HFFc6 (cell line): ENCODE data around the gene TNNC1. TPM values are rescaled to one million over a fixed set of nuclear protein-coding genes. Genes with fewer than 3 reads are reported as not detected.

ENCODE experiments used
- DNase-seq: peaks from one replicate; pipeline ENCODE4 v3.0.0-alpha.2; 2018
- H3K27ac Mint-ChIP-seq: 2 replicates; pipeline ENCODE4 v1.8.0; 2020; ENCODE audit warnings: mild to moderate bottlenecking, mixed read lengths
- H3K27me3 Mint-ChIP-seq: 2 replicates; pipeline ENCODE4 v1.8.0; 2021; ENCODE audit warnings: mild to moderate bottlenecking, moderate library complexity, mixed read lengths; ENCODE audit not compliant: insufficient read depth
- H3K36me3 Mint-ChIP-seq: 2 replicates; pipeline ENCODE4 v1.8.0; 2021; ENCODE audit warnings: low read depth, mixed read lengths
- H3K4me1 Mint-ChIP-seq: 2 replicates; pipeline ENCODE4 v1.8.0; 2020; ENCODE audit warnings: low read depth, mixed read lengths
- H3K4me3 Mint-ChIP-seq: 2 replicates; pipeline ENCODE4 v1.8.0; 2020; ENCODE audit warnings: mild to moderate bottlenecking, moderate library complexity, mixed read lengths
- H3K9me3 Mint-ChIP-seq: 2 replicates; pipeline ENCODE4 v1.8.0; 2020; ENCODE audit warnings: mild to moderate bottlenecking, mixed read lengths
- total RNA-seq, 6 experiments: library from RNA; stranded (reverse); fragmentation: NEBNext Ultra II Directional; extraction: Animal tissue kit (Norgen Biotek cat#: 25700); gene quantifications; 2 replicates in 1 of 6; 3 replicates in 5 of 6; pipeline ENCODE4 v1.2.3, GENCODE V29; 2021
- TF ChIP-seq, protein P1 (sequence below): fragments of 200-600 bp; sonication (generic); IDR thresholded peaks from 2 replicates; pipeline ENCODE4 v1.5.0; 2021; ENCODE audit warnings: antibody characterized with exemption, mild to moderate bottlenecking

Gene TNNC1
- total RNA-seq, 6 experiments from 2014 or later = 0.35 to 0.55 (median 0.53) TPM; not detected in 2

DNA sequence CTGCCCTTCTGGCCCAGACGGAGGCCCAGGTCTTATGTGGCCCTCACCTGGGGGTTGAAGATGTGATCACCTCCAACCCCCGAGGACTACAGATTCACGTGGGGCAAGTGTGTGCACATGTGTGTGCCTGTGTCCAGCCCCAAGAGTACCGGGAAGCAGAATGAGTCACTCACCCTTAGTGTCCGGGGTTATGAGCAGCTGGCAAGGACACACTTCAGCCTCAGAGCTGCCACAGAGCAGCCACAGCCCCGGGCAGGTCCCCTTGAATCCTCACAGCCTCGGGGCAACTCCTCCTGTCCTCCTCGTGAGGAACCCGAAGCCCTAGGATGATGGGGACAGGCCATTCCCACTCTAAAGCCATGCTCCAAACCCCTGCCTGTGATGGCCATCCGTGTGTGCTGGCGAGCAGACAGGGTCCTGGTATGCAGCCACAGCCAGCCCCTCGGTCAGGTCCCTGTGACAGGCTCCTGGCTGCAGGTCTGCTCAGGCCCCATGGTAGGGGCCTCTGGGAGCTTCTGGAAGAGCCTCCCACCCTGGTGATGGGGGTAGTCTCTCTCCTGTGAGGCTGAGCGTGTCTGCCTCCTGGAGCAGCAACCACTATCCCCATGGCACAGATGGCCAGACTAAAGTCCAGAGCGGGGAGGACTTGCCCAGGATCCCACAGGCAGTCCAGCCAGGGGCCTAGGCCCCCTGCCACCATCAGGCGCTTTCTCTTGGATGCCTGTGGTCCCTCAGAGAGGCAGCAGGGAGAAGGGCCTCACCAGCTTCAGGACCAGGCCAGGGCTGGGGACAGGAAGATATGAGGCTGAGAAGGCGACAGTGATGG is 42.1 kb upstream of the TNNC1 start:
- H3K9me3 Mint-ChIP-seq = no peaks in the 10 kb centered on the region
- peak; percentile 49 for DNase-seq
- peaks cover 7% of the 10 kb centered on the region for H3K36me3 Mint-ChIP-seq
- H3K4me3 Mint-ChIP-seq = no peak overlapping the region
- peaks cover 2% of the 10 kb centered on the region; the same call in 1 of the 2 replicates for H3K27me3 Mint-ChIP-seq
- peak overlapping the region; percentile 42; the same call in 1 of the 2 replicates for H3K27ac Mint-ChIP-seq
- TF ChIP-seq, protein P1, sequence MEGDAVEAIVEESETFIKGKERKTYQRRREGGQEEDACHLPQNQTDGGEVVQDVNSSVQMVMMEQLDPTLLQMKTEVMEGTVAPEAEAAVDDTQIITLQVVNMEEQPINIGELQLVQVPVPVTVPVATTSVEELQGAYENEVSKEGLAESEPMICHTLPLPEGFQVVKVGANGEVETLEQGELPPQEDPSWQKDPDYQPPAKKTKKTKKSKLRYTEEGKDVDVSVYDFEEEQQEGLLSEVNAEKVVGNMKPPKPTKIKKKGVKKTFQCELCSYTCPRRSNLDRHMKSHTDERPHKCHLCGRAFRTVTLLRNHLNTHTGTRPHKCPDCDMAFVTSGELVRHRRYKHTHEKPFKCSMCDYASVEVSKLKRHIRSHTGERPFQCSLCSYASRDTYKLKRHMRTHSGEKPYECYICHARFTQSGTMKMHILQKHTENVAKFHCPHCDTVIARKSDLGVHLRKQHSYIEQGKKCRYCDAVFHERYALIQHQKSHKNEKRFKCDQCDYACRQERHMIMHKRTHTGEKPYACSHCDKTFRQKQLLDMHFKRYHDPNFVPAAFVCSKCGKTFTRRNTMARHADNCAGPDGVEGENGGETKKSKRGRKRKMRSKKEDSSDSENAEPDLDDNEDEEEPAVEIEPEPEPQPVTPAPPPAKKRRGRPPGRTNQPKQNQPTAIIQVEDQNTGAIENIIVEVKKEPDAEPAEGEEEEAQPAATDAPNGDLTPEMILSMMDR = no peak
- H3K4me1 Mint-ChIP-seq = peaks cover 19% of the 10 kb centered on the region

DNA sequence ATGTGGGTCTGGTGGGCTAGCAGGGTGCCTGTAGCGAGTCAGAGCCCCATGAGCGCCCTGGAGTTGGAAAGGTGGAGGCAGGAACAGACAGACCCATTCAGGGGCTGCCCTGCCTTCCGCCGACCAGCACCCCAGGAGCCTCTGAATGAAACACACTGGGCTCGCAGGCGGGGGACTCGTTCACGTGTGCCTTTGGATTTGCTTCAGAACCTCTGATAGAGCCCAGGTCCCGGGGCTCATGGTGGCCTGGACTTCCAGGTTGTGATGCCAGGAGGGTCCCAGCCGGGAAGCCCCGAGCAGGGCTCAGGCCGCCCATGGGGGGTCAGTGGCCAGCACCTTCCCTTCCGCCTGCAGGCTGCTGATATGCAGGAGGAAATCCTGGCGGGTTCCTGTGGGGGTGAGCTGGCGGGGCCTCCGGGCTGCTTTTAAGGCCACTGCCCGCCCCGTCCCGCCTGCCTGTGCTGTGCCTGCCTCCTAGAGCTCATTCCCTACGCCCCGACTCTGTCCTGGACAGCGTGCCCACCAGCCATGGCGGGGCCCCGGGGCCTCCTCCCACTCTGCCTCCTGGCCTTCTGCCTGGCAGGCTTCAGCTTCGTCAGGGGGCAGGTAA is 41.1 kb upstream of the TNNC1 start, which contains the start of gene STAB1:
TSS of gene STAB1 (plus strand) at position 453 of the 610 bp plus-strand sequence. CDS start at position 529, 76 bp downstream.
- TF ChIP-seq, protein P1 = no peak
- peak within 1 kb of the TSS; percentile 42; the same call in 1 of the 2 replicates for H3K27ac Mint-ChIP-seq
- DNase-seq = no peak
- no peak within 1 kb of the TSS for H3K4me3 Mint-ChIP-seq
- no peaks in the 10 kb centered on the region for H3K9me3 Mint-ChIP-seq
- peaks cover 7% of the 10 kb centered on the region for H3K36me3 Mint-ChIP-seq
- H3K27me3 Mint-ChIP-seq = peaks cover 2% of the 10 kb centered on the region; the same call in 1 of the 2 replicates
- peaks cover 29% of the 10 kb centered on the region for H3K4me1 Mint-ChIP-seq

DNA sequence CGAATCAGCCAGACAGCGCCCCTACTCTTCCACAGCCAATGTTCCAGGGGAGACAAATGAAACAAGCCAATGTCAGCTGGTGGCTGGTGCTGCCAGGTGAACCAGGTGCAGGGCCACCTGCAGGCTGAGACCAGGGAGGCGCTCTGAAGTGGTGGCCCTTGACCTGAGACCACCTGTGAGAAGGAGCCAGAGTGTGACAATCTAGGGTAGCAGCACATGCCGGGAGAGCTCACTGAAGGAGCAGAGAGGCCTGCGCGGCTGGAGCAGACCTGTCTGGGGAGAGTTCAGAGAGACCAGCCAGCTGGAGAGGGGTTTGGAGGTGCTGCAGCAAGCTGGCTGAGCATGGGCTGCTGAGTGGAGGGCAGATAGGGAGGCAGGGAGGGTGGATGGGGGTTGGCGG is 40.6 kb upstream of the TNNC1 start:
- peaks cover 2% of the 10 kb centered on the region; the same call in 1 of the 2 replicates for H3K27me3 Mint-ChIP-seq
- no peak overlapping the region for H3K27ac Mint-ChIP-seq
- no peak overlapping the region for H3K4me3 Mint-ChIP-seq
- H3K9me3 Mint-ChIP-seq = no peaks in the 10 kb centered on the region
- TF ChIP-seq, protein P1 = 0 out of 2 replicates have a peak, but pooled peaks have one; percentile 15
- no peak for DNase-seq
- H3K4me1 Mint-ChIP-seq = peaks cover 30% of the 10 kb centered on the region
- peaks cover 7% of the 10 kb centered on the region for H3K36me3 Mint-ChIP-seq

DNA sequence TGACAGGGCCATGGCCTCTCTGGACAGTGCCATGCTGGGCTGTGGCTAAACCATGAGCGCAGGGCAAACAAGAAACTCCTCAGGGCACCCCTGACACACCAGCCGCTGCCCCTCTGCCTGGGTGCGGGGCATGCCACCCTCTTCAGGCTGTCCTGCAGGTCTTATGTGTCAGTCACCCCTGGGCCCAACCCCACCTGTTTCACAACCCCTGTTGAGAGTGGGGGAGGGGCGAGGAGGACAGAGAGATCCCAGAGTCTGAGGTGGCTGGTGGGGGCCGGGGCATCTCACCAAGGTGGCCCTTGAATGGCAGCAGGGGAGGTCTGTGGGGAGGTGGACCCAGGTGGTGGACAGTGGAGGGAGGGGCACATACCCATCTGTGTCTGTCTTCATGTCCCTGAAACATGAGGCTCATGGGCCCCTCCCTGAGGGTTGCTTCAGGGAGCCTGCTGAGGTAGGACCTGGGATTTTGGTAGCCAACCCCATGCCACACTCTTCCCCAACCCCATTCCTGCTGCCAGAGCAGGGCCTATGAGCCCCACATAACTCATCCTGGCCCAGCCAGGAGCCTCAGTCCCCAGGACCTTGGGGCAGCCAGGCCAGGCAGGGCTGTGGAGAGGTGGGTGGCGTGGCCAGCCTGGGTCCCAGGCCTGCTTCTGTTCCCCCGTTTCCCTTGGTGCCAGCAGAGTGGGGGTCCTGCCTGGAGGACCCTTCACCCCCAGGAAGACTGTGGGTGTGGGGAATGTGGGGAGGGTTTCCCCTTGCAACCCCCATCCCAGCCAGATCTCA is 39.6 kb upstream of the TNNC1 start:
- Mint-ChIP-seq H3K9me3 (no peaks in the 10 kb centered on the region), H3K4me1 (peaks cover 26% of the 10 kb centered on the region), H3K27me3 (peaks cover 2% of the 10 kb centered on the region; the same call in 1 of the 2 replicates), H3K27ac (no peak overlapping the region), H3K36me3 (peaks cover 7% of the 10 kb centered on the region), H3K4me3 (no peak overlapping the region)
- DNase-seq = no peak
- TF ChIP-seq, protein P1 = no peak

DNA sequence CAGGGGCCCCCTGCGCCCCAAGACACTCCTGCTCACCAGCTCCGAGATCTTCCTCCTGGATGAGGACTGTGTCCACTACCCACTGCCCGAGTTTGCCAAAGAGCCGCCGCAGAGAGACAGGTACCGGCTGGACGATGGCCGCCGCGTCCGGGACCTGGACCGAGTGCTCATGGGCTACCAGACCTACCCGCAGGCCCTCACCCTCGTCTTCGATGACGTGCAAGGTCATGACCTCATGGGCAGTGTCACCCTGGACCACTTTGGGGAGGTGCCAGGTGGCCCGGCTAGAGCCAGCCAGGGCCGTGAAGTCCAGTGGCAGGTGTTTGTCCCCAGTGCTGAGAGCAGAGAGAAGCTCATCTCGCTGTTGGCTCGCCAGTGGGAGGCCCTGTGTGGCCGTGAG is 38.2 kb upstream of the TNNC1 start:
- Mint-ChIP-seq H3K36me3 (peaks cover 12% of the 10 kb centered on the region), H3K4me1 (peaks cover 21% of the 10 kb centered on the region), H3K27me3 (peaks cover 4% of the 10 kb centered on the region), H3K4me3 (no peak overlapping the region), H3K27ac (no peak overlapping the region), H3K9me3 (no peaks in the 10 kb centered on the region)
- TF ChIP-seq, protein P1 = no peak
- DNase-seq = no peak
